ENCODE results near the gene NADK2.

The NADK2 gene

GRCh38 chr5:36180556-36181350, 61.0 kb downstream of the NADK2 start:
- H3K27ac ChIP-seq (replicated peaks): no peak overlapping the region
- TF ChIP-seq, protein P1, sequence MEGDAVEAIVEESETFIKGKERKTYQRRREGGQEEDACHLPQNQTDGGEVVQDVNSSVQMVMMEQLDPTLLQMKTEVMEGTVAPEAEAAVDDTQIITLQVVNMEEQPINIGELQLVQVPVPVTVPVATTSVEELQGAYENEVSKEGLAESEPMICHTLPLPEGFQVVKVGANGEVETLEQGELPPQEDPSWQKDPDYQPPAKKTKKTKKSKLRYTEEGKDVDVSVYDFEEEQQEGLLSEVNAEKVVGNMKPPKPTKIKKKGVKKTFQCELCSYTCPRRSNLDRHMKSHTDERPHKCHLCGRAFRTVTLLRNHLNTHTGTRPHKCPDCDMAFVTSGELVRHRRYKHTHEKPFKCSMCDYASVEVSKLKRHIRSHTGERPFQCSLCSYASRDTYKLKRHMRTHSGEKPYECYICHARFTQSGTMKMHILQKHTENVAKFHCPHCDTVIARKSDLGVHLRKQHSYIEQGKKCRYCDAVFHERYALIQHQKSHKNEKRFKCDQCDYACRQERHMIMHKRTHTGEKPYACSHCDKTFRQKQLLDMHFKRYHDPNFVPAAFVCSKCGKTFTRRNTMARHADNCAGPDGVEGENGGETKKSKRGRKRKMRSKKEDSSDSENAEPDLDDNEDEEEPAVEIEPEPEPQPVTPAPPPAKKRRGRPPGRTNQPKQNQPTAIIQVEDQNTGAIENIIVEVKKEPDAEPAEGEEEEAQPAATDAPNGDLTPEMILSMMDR (IDR thresholded peaks at IDR 0.05; ENCODE audit: insufficient read depth, low read length): no peak
- TF ChIP-seq POLR2AphosphoS5 (IDR thresholded peaks at IDR 0.05; ENCODE audit: low read depth): no peak
- no peak for TF ChIP-seq SPI1 (IDR thresholded peaks at IDR 0.05; ENCODE audit: borderline replicate concordance, low read depth)
- TF ChIP-seq GABPA (IDR thresholded peaks at IDR 0.05; ENCODE audit: low read depth): no peak
- no peak for DNase-seq (ENCODE audit: low read depth in 1 of 2, low spot score in 1 of 2)
- H3K27me3 ChIP-seq (ENCODE audit: insufficient read depth, poor library complexity, severe bottlenecking): no peaks in the 10 kb centered on the region
- no peak overlapping the region for H3K4me3 ChIP-seq (replicated peaks; ENCODE audit: insufficient read depth, low read length)

GRCh38 chr5:36179950-36180349, 61.8 kb downstream of the NADK2 start:
- Histone ChIP-seq H3K27me3 (ENCODE audit: insufficient read depth, poor library complexity, severe bottlenecking) (no peaks in the 10 kb centered on the region), H3K27ac (replicated peaks) (no peak overlapping the region), H3K4me3 (replicated peaks; ENCODE audit: insufficient read depth, low read length) (no peak overlapping the region)
- DNase-seq (ENCODE audit: low read depth in 1 of 2, low spot score in 1 of 2): no peak
- TF ChIP-seq SPI1 (IDR thresholded peaks at IDR 0.05; ENCODE audit: borderline replicate concordance, low read depth) (no peak), GABPA (IDR thresholded peaks at IDR 0.05; ENCODE audit: low read depth) (no peak), POLR2AphosphoS5 (IDR thresholded peaks at IDR 0.05; ENCODE audit: low read depth) (no peak)
- TF ChIP-seq, protein P1 (IDR thresholded peaks at IDR 0.05; ENCODE audit: insufficient read depth, low read length): no peak
- TF ChIP-seq, protein P2, sequence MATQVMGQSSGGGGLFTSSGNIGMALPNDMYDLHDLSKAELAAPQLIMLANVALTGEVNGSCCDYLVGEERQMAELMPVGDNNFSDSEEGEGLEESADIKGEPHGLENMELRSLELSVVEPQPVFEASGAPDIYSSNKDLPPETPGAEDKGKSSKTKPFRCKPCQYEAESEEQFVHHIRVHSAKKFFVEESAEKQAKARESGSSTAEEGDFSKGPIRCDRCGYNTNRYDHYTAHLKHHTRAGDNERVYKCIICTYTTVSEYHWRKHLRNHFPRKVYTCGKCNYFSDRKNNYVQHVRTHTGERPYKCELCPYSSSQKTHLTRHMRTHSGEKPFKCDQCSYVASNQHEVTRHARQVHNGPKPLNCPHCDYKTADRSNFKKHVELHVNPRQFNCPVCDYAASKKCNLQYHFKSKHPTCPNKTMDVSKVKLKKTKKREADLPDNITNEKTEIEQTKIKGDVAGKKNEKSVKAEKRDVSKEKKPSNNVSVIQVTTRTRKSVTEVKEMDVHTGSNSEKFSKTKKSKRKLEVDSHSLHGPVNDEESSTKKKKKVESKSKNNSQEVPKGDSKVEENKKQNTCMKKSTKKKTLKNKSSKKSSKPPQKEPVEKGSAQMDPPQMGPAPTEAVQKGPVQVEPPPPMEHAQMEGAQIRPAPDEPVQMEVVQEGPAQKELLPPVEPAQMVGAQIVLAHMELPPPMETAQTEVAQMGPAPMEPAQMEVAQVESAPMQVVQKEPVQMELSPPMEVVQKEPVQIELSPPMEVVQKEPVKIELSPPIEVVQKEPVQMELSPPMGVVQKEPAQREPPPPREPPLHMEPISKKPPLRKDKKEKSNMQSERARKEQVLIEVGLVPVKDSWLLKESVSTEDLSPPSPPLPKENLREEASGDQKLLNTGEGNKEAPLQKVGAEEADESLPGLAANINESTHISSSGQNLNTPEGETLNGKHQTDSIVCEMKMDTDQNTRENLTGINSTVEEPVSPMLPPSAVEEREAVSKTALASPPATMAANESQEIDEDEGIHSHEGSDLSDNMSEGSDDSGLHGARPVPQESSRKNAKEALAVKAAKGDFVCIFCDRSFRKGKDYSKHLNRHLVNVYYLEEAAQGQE (IDR thresholded peaks at IDR 0.05; ENCODE audit: insufficient replicate concordance, low read depth): no peak

- no peak for DNase-seq (ENCODE audit: low read depth in 1 of 2, low spot score in 1 of 2)
- TF ChIP-seq GABPA (IDR thresholded peaks at IDR 0.05; ENCODE audit: low read depth) (no peak), SPI1 (IDR thresholded peaks at IDR 0.05; ENCODE audit: borderline replicate concordance, low read depth) (no peak), POLR2AphosphoS5 (IDR thresholded peaks at IDR 0.05; ENCODE audit: low read depth) (no peak)
- TF ChIP-seq, protein P1 (IDR thresholded peaks at IDR 0.05; ENCODE audit: insufficient read depth, low read length): no peak
- TF ChIP-seq, protein P2 (IDR thresholded peaks at IDR 0.05; ENCODE audit: insufficient replicate concordance, low read depth): no peak
- H3K4me3 ChIP-seq (replicated peaks; ENCODE audit: insufficient read depth, low read length): no peak overlapping the region
- H3K27me3 ChIP-seq (ENCODE audit: insufficient read depth, poor library complexity, severe bottlenecking): no peaks in the 10 kb centered on the region
- no peak overlapping the region for H3K27ac ChIP-seq (replicated peaks)
Measured at GRCh38 chr5:36178524-36178890, 63.2 kb downstream of the NADK2 start.

Data from HL-60 (cell line).